ENCODE data around the gene KCNK15.

The KCNK15 gene

DNA sequence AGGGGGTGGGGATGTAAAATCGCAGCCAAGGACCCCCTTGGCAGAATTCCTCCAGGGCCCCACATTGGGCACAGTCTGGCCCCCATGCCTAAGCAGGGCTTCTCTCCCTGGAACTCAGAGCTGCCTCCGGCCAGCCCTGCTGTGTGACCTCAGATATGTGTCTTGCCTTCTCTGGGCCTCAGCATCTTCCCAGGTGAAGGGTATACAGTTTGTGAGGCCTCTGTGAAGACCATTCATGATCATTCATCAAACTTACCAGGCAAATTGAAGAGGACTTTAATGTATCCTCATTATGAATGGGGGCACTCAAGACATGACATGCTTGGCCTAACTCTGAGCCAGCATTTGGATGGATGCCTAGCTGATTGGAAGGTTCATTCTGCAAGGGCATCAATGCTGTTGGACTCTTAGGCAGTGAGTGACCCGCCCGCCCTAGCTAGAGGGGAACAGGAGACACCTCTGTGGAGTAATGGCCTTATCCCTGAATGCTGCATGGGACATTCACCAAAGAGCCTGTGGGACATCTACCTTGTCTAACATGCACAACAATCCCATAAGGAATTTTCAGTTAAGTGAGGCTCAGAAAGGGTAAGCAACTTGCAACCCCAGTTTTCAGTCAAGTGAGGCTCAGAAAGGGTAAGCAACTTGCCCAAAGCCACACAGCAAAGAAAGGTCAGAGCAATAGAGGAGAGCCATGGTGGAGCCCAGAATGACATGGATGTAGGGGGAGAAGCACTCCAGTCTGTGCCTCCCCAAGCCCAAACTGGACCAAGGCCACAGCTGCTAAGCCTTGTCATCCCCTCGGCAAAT, 30.0 kb upstream of the KCNK15 start:
- DNase-seq, result no peak

DNA sequence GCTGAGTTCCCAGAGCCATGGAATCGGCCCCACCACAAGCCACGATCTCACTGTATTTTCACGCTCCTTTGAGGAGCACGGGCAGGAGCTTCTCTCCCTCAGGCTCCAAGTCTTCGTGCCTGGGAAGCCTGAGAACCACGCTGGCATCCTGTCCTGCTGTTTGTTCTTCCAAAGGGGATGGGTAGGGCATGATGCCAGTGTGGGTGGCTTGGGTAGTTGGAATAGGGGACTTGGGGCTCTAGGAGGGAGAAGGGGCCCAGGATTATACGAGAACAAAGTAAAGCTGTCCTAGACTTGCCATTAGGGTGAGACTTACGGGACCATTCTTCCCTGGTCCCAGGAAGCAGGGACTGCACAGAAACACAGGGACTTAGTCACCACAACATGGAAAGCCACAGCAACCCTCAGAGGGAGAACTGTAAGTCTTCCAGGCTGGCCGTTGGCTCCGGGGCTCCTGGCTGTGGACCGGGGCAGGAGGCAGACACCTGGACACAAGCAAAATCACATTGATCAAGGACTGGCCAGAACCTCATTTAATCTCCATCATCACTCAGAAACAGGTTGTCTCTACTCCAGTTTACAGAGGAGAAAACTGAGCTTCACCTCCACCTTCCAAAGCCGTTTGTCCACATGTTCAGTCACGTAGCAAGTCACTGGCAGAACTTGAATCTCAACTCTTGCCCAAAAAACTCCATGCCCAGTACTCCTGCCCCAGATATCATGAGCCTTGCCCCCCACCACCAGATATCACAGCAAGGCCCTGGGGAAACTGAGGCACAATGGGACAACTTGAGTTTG, 29.2 kb upstream of the KCNK15 start:
- no peak for DNase-seq

DNA sequence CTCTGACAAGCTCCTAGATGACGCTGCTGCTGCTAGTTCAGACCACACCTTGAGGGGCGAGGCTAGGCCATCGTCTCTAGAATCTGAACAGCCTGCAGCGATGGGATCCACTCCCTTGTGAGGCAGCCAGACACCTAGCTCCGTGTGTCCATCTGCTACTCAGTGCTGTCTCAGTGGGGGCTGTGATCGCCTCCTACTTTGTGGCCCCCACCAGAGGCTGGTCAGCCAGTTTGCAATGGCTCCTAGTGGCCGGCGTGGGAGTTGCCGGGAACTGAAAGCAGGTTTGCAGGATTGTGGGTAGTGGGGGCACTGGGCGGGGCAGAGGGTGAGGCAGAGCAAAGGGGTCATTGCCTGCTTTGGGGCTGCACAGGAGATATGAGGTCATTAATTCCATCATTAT, 27.7 kb upstream of the KCNK15 start:
- no peak for DNase-seq

DNA sequence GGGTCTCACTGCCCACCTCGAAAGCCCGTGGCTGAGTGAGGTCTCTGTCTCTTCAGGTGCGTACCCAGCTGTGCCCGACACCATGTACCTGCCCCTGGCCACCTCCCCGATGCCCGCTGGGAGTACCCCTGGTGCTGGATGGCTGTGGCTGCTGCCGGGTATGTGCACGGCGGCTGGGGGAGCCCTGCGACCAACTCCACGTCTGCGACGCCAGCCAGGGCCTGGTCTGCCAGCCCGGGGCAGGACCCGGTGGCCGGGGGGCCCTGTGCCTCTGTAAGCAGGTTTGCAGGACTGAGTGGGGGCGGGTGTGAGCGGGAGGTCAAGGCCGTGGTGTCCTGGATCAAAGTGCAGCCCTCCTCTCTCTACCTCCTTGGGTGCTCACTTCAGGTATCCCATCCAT, 25.8 kb upstream of the KCNK15 start:
- no peak for DNase-seq

DNA sequence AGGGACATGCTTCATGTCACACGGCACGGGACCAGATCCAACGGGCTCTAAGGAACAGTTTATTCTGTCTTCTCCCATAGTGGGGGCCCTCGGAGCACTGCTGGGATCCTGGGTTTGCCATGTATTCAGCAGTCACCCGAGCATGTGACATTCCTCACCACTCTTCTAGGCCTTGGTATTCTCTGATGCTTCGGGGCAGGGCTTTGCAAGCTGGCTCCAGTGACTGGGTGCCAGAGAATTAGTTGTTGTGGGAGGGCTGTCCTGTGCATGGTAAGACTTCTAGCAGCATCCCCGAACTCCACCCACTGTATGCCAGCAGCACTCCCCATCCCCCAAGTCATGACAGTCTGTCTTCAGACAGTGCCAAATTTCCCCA, 25.1 kb upstream of the KCNK15 start:
- DNase-seq, result no peak

DNA sequence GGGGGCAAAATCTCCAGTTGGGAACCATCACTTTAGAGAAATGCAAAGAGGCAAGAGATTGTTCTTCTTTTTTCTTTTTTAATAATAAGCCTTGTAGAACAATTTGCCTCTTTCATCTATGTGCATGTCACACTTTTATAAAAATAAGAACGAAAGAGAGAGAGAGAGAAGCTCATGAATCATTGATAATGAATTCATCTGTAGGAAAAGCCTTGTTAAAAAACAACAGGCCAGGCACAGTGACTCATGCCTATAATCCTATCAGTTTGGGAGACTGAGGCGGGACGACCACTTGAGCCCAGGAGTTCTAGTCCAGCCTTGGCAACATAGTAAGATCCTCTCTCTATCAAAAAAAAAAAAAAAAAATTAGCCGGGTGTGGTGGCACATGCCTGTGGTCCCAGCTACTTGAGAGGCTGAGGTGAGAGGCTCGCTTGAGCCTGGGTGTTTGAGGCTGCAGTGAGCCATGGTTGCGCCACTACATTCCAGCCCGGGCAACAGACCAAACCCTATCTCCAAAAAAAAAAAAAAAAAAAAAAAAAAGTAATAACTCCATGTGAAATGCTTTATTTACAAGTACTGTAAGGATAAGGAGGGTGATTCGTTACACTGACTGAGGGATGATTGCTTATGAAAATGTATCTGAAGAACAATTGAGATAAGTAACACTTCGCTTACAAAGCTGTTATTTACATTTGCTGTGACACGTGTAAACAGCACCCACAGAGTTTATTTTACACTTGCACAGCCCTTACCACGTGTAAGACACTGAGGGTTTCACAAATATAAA, 24.5 kb upstream of the KCNK15 start:
- no peak for DNase-seq

DNA sequence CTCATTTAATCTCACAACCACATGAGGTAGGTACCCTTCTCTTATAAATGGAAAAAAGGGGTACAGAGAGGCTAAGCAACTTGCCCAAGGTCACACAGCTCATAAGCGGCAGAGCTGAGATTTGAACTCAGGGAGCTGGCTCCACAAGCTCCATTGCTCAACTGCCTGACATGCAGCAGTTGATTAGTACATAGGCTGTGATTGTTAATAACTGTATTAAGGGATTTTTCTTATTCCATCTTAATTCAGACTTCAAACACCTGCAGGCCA, 23.9 kb upstream of the KCNK15 start:
- no peak for DNase-seq

DNA sequence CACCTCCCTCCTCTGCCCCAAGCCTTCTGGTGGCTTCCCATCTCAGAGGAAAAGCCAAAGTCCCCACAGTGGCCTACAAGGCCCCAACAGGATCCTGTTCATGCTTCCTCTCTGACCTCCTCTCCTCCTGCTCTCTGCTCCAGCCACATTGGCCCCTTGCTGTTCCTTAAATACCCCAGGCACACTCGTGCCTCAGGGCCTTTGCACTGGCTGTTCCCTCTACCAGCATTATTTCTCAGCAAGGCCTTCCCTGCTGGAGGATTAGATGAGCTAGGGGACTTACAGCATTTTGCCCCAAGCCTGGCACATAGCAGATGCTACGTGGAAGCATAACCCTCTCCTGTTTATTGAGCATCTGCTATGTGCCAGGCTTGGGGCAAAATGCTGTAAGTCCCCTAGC, 22.7 kb upstream of the KCNK15 start:
- DNase-seq, result no peak

DNA sequence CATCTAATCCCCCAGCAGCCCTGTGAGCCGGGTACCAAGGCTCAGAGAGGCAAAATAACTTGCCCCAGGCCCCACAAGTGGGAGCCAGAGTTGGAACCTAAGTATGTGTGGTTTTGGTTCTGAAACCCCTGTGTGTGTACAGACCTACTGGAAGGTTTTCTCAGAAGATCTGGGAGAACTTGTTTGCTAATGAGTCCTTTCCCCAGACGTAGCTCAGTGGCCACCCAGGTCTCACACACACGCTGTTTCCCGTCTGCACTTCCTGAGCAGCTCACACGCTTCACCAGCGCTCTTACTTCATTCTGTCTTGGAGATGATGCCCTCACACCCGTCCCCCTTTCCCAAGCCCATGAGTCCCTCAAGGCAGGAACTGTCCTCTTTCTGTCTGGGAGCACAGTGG, 22.3 kb upstream of the KCNK15 start:
- no peak for DNase-seq

DNA sequence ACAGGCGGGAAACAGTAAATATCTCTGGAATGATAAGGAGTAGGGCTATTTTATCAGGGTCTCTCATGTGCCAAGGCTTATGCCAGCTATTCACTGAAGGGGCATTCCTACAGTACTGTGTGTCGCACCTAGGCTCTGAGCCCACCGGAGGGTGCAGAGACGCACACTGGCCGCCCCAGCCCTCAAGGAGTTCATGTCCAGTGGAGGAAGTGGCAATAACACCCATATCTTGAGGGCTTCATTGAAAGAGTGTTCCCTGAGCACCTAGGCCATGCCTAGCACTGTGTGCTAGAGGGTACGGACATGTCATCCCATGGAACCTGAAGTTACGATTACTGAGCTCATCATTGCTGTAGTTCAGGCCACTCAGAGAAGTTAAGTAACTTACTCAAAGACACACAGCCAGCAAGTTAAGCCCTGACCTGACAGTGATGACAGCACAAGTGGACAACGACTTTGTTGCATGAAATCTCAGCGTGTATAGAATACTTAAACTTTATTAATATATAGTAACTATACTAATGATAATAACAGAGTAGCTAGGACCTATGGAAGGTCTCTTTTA, 21.8 kb upstream of the KCNK15 start:
- no peak for DNase-seq

DNA sequence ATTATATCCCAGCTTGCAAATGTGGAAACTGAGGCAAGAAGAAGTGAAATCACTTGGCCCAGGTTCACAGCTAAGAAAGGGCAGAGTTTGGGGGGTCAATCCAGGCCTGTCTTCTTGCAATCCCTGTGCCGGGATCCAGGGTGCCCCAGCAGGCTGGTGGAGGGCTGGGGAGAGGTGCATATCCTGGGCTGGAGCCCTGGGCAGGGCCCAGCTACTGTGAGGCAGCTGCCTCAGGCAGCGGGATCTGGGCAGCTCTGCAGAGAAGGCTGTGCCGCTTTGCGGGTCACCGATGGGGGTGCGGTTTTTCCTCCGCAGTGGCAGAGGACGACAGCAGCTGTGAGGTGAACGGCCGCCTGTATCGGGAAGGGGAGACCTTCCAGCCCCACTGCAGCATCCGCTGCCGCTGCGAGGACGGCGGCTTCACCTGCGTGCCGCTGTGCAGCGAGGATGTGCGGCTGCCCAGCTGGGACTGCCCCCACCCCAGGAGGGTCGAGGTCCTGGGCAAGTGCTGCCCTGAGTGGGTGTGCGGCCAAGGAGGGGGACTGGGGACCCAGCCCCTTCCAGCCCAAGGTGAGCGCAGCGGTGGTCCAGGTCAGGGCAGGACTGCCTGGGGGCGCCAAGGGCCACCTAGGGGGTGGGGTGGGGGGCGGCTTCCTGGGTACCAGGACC, 21.1 kb upstream of the KCNK15 start:
- DNase-seq, result no peak

DNA sequence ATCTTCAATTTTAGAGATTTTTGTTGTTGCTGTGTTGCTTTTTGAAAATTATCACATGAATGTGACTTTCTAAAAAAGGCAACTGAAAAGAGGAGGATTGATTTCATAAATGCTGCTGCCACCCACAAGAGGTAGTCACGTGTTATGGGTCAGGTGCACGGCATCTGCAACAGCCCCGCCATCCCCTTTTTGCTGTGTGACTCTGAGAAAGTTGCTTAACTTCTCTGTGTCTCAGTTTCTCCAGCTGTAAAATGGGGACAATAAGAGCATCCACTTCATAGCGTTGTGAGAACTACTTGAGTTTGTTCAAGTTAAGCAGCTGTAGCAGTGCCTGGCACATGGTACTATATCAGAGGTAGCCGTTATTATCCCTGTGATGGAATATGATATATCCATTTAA, 19.8 kb upstream of the KCNK15 start:
- DNase-seq, result no peak

DNA sequence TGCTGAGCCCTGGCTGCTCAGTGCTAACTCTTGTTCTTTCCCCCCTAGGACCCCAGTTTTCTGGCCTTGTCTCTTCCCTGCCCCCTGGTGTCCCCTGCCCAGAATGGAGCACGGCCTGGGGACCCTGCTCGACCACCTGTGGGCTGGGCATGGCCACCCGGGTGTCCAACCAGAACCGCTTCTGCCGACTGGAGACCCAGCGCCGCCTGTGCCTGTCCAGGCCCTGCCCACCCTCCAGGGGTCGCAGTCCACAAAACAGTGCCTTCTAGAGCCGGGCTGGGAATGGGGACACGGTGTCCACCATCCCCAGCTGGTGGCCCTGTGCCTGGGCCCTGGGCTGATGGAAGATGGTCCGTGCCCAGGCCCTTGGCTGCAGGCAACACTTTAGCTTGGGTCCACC, 18.6 kb upstream of the KCNK15 start:
- no peak for DNase-seq

DNA sequence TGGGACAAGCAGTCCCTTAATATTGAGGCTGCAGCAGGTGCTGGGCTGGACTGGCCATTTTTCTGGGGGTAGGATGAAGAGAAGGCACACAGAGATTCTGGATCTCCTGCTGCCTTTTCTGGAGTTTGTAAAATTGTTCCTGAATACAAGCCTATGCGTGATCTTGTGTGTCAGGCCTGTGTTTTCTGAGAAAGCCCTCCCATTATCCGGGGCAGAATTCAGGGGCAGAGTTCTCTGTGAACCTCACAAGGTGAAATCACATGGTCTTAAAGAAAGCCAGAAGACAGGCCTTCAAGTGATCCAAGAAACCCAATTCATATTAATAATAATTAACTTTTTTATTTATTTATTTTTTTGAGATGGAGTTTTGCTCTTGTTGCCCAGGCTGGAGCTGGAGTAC, 18.0 kb upstream of the KCNK15 start:
- DNase-seq, result no peak

DNA sequence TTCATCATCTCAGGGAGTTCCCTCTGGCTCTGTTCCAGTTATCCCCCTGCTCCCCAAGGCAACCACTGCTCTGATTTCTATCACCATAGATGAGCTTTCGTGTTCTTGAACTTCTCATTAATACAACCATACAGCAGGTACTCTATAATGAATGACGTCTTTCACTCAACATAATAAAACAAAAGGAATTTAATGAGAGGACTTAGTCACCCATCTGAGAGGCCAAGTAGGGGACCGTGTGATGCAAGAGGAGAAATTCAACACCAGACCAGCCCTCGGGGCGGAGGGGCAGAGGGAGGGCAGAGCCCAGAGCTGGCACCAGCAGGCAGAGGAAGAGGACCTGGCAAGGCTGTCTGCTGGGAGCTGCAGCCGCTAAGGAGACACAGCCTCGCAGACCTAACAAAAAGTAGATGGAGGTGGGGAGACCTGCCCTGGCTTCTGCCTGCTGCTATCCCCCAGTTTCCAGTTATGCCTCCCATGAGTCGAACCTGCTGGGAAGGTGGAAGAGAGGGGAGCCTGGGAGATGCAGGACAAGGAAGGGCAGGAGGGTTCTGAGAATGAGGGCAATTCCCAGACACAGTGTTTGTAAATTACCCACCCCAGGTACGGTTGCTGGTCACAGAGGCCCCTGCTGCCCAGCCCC, 16.7 kb upstream of the KCNK15 start:
- DNase-seq, result peak; percentile 45

DNA sequence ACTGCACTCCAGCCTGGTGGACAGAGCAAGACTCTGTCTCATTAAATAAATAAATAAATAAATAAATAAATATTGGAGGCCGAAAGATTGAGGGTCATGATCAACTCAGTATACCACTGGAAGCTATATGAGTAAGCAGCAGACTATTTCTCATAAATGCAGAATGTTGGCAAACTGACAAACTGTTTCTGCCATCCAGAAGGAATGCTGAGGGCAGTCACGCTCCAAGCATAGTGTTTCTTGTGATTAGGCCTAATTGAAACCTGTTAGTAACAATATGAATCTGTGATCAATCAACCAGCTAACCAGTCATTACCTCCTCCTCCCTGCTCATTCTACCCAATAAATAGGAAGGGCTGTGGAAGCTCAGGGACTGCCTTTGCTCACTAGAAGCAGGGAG, 15.2 kb upstream of the KCNK15 start:
- no peak for DNase-seq

DNA sequence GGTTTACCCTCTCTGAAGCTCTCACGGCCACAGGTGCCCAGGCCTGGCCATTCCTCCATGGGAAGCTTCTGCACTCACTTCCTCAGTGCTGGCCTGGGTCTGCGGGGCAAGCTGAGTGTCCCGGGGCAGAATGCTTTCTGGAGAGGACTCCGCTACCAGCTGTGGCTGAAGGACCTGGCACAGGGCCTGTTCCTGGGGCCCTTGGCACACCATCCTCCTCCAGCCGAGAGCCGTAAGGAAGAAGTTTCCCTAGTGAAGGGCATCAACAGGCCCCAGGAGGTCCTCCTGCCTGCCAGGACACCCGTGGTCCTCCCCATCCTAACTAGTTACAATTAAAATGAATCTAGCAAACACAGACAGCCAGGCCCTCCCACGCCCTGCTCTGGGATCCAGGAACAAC, 14.0 kb upstream of the KCNK15 start:
- DNase-seq, result no peak

DNA sequence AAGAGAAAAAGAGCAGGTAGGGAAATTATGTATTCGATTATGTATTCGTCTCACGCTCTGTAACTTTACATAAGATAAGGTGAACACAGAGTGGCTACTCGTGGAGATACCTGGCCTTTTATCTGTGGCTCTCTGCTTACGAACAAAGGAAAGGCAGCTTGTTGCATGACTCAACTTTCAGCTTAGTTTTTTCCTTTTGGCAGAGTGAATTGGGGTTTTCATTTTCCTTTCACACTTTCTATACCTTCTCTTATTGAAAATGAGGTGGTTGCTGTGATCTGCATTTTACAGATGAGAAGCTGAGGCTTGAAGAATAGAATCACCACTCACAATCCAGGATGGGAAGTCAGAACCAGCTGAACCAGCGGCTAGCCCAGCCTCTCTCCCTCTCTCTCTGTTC, 13.3 kb upstream of the KCNK15 start:
- no peak for DNase-seq

DNA sequence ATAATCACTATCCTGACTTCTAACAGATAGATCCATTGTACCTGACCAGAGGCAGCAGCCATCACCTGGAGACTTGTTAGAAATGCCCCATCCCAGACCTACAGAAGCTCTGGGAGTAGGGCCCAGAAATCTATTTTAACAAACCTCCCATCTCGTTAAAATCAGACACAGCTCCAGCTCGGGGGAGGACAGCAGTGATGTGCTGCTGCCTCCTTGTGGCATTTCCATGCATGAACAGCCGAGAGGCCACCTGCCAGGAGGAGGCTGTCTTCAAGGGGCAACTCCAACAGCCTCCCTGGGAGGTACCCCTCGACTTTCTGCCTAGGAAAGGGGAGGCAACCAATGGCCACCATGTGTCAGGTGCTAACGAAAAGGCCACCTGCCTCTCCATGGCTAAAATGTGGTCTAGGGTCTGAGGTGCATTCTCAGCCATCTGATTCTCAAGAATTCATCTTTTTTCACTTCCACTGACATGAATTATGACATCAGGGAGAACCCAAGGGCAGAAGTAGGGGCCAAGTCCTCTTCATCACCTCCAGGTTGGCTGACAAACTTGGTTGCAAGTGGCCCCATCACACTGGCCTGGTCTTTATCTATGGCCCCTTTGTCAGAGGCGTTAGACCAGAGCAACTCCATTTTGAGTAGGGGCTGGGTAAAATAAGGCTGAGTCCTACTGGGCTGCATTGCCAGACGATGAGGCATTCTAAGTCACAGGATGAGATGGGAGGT, 12.2 kb upstream of the KCNK15 start:
- peak; percentile 62 for DNase-seq

DNA sequence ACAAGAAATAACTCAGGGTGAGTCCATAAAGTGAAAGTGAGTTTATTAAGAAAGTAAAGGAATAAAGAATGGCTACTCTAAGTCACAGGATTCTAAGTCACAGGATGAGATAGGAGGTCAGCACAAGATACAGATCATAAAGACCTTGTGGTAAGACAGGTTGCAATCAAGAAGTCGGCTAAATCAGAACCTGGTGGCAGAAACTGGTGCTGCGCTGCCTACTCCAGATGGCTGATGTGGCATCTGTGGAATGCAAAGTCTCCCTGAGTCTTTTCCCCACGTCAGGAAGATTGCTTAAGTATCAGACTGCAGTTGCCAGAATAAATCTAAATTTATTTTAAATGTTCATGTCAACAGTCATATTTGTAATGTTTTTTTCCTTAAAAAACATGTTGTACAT, 10.7 kb upstream of the KCNK15 start:
- DNase-seq, result peak; percentile 1

DNA sequence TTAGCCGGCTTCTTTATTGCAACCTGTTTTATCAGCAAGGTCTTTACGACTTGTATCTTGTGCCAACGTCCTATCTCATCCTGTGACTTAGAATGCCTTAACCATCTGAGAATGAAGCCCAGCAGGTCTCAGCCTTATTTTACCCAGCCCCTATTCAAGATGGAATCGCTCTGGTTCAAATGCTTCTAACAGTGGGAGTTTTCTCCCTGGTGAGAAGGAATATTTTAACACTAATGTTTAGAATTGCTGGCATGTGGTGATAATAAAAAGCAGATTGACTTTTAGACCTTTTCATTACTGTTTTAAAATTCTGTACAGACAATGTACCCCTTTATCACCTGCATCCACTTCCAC, 9.9 kb upstream of the KCNK15 start:
- no peak for DNase-seq
